Measurements from ENCODE around the gene CORO6.

DNA sequence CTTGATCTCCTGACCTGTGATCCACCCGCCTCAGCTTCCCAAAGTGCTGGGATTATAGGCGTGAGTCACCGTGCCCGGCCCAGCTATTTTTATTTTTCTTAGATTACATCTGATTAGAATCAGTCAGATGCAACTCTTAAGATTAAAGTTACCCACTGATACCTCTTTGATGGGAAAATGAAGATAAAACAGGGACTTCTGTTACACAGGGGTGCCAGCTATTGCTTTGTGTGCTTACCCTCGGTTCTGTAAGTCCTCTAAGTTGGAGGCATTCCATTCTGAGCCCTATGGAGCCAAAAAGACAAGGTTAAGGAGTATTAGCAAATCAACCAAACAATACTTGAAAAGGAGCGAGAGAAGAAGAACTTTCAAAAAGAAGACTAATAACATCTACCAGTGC is 32.6 kb upstream of the CORO6 start:
- TF ChIP-seq, protein P1, sequence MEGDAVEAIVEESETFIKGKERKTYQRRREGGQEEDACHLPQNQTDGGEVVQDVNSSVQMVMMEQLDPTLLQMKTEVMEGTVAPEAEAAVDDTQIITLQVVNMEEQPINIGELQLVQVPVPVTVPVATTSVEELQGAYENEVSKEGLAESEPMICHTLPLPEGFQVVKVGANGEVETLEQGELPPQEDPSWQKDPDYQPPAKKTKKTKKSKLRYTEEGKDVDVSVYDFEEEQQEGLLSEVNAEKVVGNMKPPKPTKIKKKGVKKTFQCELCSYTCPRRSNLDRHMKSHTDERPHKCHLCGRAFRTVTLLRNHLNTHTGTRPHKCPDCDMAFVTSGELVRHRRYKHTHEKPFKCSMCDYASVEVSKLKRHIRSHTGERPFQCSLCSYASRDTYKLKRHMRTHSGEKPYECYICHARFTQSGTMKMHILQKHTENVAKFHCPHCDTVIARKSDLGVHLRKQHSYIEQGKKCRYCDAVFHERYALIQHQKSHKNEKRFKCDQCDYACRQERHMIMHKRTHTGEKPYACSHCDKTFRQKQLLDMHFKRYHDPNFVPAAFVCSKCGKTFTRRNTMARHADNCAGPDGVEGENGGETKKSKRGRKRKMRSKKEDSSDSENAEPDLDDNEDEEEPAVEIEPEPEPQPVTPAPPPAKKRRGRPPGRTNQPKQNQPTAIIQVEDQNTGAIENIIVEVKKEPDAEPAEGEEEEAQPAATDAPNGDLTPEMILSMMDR (conservative IDR thresholded peaks at IDR 0.05; ENCODE audit: low read length) = no peak
- TF ChIP-seq EZH2phosphoT487 (IDR thresholded peaks at IDR 0.05; ENCODE audit: borderline replicate concordance) = no peak

Measured in Loucy (cell line).